CD1c-positive myeloid dendritic cell (primary cell): ENCODE results near the gene HPS1.

Source experiments
- DNase-seq: peaks from one replicate; pipeline ENCODE4 v3.0.0-alpha.2; 2016; ENCODE audit errors: extremely low spot score

The HPS1 gene

GRCh38 chr10:98463976-98464754 is 17.4 kb upstream of the HPS1 start:
- peak; percentile 30 for DNase-seq

DNA sequence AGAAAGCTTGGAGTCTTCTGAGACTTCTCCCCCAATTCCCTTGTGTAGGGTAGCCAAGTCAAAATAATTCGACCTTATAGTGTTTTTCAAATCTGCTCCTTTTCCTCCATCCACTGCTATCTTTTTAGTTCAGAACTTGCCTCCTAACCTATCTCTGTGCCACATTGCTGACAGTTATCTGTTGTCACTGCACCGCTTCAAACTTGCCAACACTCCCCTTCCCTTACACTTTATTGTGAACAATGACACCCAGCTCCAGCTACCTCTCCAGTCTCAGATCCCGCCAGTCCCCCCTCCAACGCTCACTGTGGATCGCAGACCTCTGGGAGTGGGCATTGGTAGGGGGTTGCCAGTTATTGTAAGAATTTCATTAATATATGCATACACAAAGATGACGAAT is 16.3 kb upstream of the HPS1 start:
- no peak for DNase-seq

- no peak for DNase-seq
Observed at GRCh38 chr10:98461500-98461842, 14.7 kb upstream of the HPS1 start.

DNA sequence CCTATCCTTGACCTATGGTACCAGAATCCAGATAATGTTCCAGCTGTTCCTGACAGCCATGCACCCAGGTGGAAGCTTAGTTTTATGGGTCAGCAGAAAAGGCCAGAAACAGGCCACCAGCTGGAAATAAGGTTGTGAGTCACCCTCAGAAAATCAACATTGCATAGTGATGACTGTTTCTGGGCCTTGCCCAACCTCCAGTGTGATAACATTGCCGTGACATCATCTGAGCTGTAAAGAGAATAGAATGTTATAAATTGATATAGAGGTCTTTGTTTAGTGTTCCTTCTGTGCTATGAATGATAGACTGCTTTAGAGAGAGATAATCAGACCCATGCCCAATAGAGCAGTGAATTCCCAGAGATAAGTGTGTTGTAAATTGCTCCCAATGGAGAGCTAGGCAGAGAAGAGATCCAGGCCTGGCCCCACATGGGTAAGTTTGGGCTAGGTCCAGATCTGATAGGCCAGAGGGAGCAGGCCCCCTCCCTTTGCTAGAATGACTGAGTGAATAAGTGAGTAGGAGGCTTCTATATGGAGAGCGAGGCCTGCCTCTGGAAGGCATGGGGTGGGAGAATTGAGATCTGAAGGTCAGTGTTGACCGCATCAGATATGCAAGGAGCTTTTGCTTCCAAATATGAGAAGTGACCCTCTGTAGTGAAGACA is 14.2 kb upstream of the HPS1 start:
- peak; percentile 52 for DNase-seq

GRCh38 chr10:98458809-98459784 is 12.4 kb upstream of the HPS1 start:
- no peak for DNase-seq

DNA sequence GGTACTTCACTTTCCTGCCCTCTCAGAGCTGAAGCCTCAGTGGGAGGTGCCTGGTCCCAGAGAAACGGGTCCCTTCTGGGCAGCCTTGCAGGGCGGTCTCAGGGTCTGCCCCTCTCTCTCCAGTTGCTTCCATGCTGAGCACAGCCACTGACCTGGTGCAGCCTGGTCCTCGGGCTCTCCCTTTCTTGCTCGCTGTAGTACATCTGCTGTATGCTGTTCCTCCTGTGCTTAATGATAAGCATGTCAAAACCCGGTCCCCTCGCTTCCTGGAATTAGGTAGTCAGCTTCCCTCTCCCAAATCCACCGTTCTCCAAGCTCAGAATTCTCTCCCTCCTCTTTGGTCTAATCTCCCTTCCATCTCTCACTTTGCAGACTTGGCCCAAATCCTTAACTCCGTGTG is 11.0 kb upstream of the HPS1 start:
- no peak for DNase-seq

- DNase-seq: no peak
Observed at GRCh38 chr10:98456686-98457482, 10.1 kb upstream of the HPS1 start.

GRCh38 chr10:98456043-98456570 is 9.4 kb upstream of the HPS1 start:
- no peak for DNase-seq

- peak; percentile 10 for DNase-seq
Observed at GRCh38 chr10:98453729-98454128, 7.0 kb upstream of the HPS1 start.

DNA sequence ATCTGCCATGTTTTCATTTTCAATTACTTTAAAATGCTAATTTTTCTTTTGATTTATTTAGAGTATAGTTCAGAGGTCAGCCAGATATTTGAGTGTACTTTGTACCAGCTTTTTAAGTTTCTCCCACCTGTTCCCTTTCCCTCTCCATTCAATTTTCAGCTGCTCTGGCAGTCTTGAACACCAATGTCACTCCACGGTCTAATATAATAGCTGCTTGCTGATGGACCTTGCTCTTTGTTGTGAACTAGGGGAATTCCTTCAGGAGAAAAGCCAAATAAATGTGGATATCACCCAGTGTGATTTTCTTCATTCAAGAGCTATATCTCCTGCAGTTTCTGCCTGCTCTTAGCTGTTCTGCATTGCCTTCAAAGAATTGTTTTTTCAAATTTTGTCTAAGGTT is 3.9 kb upstream of the HPS1 start:
- DNase-seq: no peak

DNA sequence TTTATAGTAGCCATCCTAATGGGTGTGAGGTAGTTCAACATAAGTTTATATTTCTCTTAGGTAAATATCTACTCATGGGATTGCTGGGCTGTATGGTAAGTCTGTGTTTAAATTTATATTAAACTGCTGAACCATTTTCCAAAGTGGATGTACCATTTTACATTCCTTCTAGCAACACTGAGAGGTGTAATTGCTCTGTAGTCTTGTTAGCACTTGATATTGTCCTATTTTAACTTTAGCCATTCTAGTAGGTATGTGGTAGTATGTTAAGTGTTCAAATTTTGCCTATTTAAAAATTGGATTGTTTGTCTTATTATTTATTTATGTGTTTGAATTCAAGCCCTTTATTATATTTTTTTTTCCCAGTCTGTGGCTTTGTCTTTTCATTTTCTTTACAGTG is 2.6 kb upstream of the HPS1 start:
- DNase-seq: no peak

GRCh38 chr10:98446151-98446660 is 529 bp downstream of the HPS1 start:
- peak; percentile 61 for DNase-seq

GRCh38 chr10:98445200-98445812 is 1.4 kb downstream of the HPS1 start:
- DNase-seq: peak; percentile 24

DNA sequence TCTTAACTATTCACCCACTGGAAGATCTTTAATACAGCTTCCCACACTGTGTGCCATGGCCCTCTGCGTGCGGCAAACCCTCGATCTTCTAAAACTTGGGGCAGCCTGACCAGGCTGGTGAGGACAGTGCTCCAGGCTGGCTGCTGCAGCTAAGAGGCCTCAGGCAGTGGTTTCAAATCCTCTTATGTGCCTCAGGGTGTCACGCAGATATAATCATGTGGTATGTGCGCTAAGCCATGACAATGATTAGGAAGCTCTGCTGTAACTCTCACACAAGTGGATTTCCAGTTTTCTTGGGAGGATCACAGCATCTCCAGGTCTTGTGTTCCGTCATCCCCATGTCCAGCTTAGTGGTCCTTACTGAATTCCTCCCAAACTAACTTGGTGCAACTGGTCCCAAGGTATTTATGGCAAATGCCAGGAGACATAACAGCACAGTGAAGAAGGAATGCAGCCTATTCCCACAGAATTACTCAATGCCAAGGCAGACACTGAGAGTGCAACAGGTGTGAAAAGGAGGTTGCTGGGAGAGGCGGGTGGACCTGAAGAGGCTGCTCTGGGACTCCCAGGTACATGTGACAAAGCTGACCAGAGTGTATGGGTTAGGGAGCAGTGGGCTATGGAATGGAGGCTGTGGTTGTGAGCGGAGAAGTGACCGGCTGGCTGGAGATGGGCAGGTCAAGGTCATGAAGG is 2.3 kb downstream of the HPS1 start:
- DNase-seq: peak; percentile 91

- no peak for DNase-seq
Observed at GRCh38 chr10:98438715-98439114, 8.0 kb downstream of the HPS1 start.

DNA sequence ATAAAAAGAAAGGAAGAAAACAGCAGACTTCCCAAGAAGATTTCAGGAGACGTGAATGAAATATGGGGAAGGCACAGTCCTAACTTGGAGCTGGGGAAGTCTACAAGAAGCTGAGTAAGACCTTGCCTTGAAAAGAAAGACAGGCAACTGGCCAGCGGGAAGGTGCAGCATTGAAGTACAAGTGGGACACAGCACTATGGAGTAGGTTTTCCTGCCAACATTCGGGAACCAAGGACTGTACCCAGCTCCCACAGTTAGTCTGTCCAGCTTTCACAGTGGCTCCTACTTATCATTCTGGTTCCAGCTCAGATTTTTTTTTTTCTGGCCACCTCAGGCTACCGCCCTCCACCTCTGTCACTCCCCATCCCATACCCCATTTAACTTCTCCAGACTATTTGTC is 10.0 kb downstream of the HPS1 start:
- DNase-seq: no peak

DNA sequence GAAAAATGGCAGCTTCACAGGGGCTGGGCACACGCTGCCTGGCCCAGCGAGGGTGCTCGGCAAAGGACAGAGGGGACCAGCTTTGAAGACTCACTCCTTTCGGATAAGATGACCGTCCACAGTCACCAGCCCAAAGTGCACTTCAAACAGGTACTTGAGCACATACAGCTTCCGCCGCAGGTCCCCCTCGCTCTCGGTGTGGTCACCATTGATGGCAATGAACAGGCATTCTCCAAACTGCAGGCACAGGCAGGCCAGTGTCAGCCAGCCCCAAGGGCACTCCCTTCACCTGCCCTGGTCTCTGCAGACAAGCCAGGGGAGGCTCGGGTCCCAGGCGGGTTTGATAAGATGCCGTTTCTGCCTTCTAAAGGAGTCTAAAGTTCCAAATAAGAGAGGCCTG is 11.6 kb downstream of the HPS1 start:
- no peak for DNase-seq

DNA sequence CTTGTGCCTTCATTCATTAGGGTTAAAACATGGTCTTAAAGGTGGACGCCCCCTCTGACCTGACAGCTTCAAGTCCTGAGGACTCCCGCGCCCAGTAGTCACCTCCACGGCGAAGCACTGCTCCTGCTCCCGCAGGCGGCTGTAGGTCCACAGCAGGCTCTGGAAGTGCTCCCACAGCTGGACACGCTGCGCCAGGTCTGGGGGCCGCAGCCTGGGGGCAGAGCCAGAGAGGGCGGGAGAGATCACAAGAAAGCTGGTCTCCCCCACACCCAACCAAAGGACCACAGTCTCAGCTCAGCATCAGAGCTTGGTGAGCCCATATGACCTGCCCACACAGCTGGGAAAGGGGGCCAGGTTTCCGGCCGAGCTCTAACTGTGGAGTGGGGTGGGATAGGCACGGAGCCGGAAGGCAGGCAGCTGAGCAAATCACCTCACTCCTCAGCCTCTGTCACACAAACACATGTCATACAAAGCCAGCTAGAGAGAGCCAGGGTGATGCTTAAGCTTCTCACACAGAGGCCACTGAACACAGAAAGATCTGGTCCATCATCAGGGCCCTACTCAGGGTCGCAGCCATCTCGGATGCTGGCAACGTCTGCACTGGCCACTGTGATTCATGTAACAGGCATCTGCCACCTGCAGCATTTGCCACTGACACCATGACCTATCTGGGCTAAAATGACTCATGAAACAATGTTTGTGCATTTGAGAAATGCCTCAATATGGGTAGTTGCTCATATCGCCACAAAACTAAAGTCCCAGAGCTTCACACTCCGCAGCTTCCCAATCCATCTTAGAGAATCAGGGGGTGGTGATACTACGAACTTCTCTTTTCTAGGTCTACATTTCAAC is 12.6 kb downstream of the HPS1 start:
- DNase-seq: no peak

- no peak for DNase-seq
Observed at GRCh38 chr10:98433371-98433770, 13.4 kb downstream of the HPS1 start.
